ENCODE measurements around the gene TGM3.

DNA sequence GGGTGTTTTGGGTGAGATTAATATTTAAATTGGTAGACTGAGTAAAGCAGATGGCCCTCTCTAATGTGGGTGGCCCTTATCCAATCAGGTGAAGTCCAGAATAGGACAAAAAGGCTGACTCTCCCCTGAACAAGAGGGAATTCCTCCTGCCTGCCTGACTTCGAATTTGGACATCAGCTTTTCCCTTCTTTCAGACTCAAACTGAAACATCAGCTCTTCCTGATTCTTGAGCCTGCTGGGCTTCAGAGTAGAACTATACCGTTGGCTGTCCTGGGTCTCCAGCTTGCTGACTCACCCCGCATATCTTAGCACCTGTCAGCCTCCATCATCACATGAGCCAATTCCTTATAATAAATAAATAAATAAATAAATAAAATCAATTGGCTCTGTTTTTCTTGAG is 69.9 kb downstream of the TGM3 start:
- TF ChIP-seq, protein P1, sequence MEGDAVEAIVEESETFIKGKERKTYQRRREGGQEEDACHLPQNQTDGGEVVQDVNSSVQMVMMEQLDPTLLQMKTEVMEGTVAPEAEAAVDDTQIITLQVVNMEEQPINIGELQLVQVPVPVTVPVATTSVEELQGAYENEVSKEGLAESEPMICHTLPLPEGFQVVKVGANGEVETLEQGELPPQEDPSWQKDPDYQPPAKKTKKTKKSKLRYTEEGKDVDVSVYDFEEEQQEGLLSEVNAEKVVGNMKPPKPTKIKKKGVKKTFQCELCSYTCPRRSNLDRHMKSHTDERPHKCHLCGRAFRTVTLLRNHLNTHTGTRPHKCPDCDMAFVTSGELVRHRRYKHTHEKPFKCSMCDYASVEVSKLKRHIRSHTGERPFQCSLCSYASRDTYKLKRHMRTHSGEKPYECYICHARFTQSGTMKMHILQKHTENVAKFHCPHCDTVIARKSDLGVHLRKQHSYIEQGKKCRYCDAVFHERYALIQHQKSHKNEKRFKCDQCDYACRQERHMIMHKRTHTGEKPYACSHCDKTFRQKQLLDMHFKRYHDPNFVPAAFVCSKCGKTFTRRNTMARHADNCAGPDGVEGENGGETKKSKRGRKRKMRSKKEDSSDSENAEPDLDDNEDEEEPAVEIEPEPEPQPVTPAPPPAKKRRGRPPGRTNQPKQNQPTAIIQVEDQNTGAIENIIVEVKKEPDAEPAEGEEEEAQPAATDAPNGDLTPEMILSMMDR (IDR thresholded peaks at IDR 0.05): no peak
- no peak for TF ChIP-seq MXD4 (CRISPR knock-in tag; IDR thresholded peaks at IDR 0.05; ENCODE audit: borderline replicate concordance)
- TF ChIP-seq CREM (CRISPR knock-in tag; IDR thresholded peaks at IDR 0.05): no peak
- no peak for TF ChIP-seq HMGXB4 (CRISPR knock-in tag; IDR thresholded peaks at IDR 0.05)
- no peak for TF ChIP-seq JUN (CRISPR knock-in tag; IDR thresholded peaks at IDR 0.05)
- TF ChIP-seq CREB1 (CRISPR knock-in tag; IDR thresholded peaks at IDR 0.05): no peak
- TF ChIP-seq PRDM15 (CRISPR knock-in tag; IDR thresholded peaks at IDR 0.05): no peak
- no peak for TF ChIP-seq AFF4 (CRISPR knock-in tag; IDR thresholded peaks at IDR 0.05; ENCODE audit: borderline replicate concordance)
- no peak for TF ChIP-seq TEAD4 (CRISPR knock-in tag; IDR thresholded peaks at IDR 0.05)
- TF ChIP-seq, protein P2, sequence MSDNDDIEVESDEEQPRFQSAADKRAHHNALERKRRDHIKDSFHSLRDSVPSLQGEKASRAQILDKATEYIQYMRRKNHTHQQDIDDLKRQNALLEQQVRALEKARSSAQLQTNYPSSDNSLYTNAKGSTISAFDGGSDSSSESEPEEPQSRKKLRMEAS (CRISPR knock-in tag; IDR thresholded peaks at IDR 0.05): no peak
- TF ChIP-seq, protein P3, sequence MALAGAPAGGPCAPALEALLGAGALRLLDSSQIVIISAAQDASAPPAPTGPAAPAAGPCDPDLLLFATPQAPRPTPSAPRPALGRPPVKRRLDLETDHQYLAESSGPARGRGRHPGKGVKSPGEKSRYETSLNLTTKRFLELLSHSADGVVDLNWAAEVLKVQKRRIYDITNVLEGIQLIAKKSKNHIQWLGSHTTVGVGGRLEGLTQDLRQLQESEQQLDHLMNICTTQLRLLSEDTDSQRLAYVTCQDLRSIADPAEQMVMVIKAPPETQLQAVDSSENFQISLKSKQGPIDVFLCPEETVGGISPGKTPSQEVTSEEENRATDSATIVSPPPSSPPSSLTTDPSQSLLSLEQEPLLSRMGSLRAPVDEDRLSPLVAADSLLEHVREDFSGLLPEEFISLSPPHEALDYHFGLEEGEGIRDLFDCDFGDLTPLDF (CRISPR knock-in tag; IDR thresholded peaks at IDR 0.05): no peak
